Hepatocyte (in vitro differentiated cells): ENCODE results near the gene GLA. TPM values are rescaled to one million over a fixed set of nuclear protein-coding genes. Genes with fewer than 3 reads are reported as not detected.

ENCODE experiments used
- DNase-seq: peaks from one replicate; pipeline ENCODE4 v3.0.0-alpha.2; 2016; ENCODE audit warnings: low spot score
- H2AFZ ChIP-seq: fragments of 200-600 bp; sonication (generic); 2 replicates; pipeline ENCODE4 v1.6.0; 2016; ENCODE audit warnings: antibody characterized with exemption, mild to moderate bottlenecking
- H3K27ac ChIP-seq: fragments of 200-600 bp; sonication (generic); 2 replicates; pipeline ENCODE4 v1.5.1; 2016; ENCODE audit warnings: mild to moderate bottlenecking
- H3K27me3 ChIP-seq: fragments of 200-600 bp; sonication (generic); 2 replicates; pipeline ENCODE4 v1.6.1; 2016
- H3K36me3 ChIP-seq: fragments of 200-600 bp; sonication (generic); replicated peaks from 2 replicates; pipeline ENCODE4 v1.5.1; 2016; ENCODE audit warnings: low read depth; ENCODE audit not compliant: insufficient read depth
- H3K4me1 ChIP-seq: fragments of 200-600 bp; sonication (generic); 2 replicates; pipeline ENCODE4 v1.5.1; 2016; ENCODE audit warnings: mild to moderate bottlenecking, moderate library complexity; ENCODE audit not compliant: insufficient read depth
- H3K4me2 ChIP-seq: fragments of 200-600 bp; sonication (generic); 2 replicates; pipeline ENCODE4 v1.6.0; 2016
- H3K4me3 ChIP-seq: fragments of 200-600 bp; sonication (generic); 2 replicates; pipeline ENCODE4 v1.5.1; 2016; ENCODE audit warnings: mild to moderate bottlenecking
- H3K79me2 ChIP-seq: fragments of 200-600 bp; sonication (generic); 2 replicates; pipeline ENCODE4 v1.6.0; 2017; ENCODE audit warnings: mild to moderate bottlenecking
- H3K9me2 ChIP-seq: fragments of 200-600 bp; sonication (generic); replicated peaks from 2 replicates; pipeline ENCODE4 v1.6.0; 2017; ENCODE audit warnings: mild to moderate bottlenecking; ENCODE audit not compliant: insufficient read depth
- H3K9me3 ChIP-seq: fragments of 200-600 bp; sonication (generic); 2 replicates; pipeline ENCODE4 v1.5.1; 2016; ENCODE audit warnings: low read depth, mild to moderate bottlenecking
- H4K20me1 ChIP-seq: fragments of 200-600 bp; sonication (generic); 2 replicates; pipeline ENCODE4 v1.6.0; 2016; ENCODE audit warnings: mild to moderate bottlenecking; ENCODE audit not compliant: insufficient read depth, poor library complexity, severe bottlenecking
- CTCF ChIP-seq: fragments of 200-600 bp; sonication (generic); IDR thresholded peaks from 2 replicates; pipeline ENCODE4 v1.5.1; 2016; ENCODE audit warnings: antibody characterized with exemption, mild to moderate bottlenecking; ENCODE audit not compliant: poor library complexity
- EZH2 ChIP-seq: fragments of 200-600 bp; sonication (generic); IDR thresholded peaks from 2 replicates; pipeline ENCODE4 v1.6.1; 2016; ENCODE audit warnings: antibody characterized with exemption, mild to moderate bottlenecking, borderline replicate concordance
- EZH2phosphoT487 ChIP-seq: fragments of 200-600 bp; sonication (generic); IDR thresholded peaks from one replicate; pipeline ENCODE4 v1.6.1; 2018; ENCODE audit warnings: antibody characterized with exemption, mild to moderate bottlenecking, low read depth, moderate library complexity; ENCODE audit not compliant: unreplicated experiment, severe bottlenecking
- WGBS: methylation state at CpG from one replicate; pipeline ENCODE4 v1.1.6; 2016; ENCODE audit warnings: low lambda C conversion rate; ENCODE audit errors: missing lambda C conversion rate; 5-methylcytosine and 5-hydroxymethylcytosine counted together
- polyA plus RNA-seq: library from polyadenylated mRNA; unstranded; fragments of >200 nt; fragmentation: Nextera tagmentation; extraction: Ambion mirVana; gene quantifications from 2 replicates; pipeline ENCODE4 v1.2.1, GENCODE V29; 2016
- total RNA-seq: library from RNA; depleted of rRNA; stranded (reverse); fragments of >200 nt; gene quantifications from 2 replicates; pipeline ENCODE4 v1.2.3, GENCODE V29; 2014

GLA gene
- total and polyA plus RNA-seq, 2 experiments from 2014 or later: 86.4 to 134 TPM

GRCh38 chrX:101383679-101384205, 24.0 kb downstream of the GLA start:
- TF ChIP-seq EZH2phosphoT487 (no peak), CTCF (no peak), EZH2 (no peak)
- 65% methylated on average over 4 of the region's 4 CpGs for WGBS
- Histone ChIP-seq H2AFZ (no peak overlapping the region), H3K27ac (no peak overlapping the region), H3K9me2 (no peaks in the 10 kb centered on the region), H3K4me1 (no peaks in the 10 kb centered on the region), H3K4me3 (no peak overlapping the region), H3K79me2 (no peaks in the 10 kb centered on the region), H3K27me3 (no peaks in the 10 kb centered on the region), H4K20me1 (no peaks in the 10 kb centered on the region), H3K36me3 (no peaks in the 10 kb centered on the region), H3K9me3 (no peaks in the 10 kb centered on the region), H3K4me2 (no peak overlapping the region)
- DNase-seq: no peak

DNA sequence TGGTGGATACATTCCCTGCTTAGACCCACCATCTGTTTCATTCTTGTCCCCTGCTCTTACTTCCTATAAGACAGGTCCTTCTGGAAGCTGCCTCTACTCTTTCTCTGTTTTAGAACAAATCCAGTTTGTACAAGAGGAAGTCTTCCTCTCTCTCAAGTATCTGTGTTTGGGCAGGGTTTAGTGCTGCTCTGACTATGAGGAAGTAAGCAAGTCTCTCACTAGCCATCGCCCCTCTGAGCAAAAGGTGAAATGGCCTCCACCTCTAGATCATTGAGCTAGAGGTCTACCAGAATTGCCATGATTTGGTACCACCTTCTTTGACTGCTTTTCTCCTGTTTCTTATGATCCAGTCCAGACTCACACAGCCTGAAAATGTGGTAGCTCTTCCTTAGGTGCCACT, 30.2 kb downstream of the GLA start:
- no peak overlapping the region for H2AFZ ChIP-seq
- no peaks in the 10 kb centered on the region for H3K9me3 ChIP-seq
- no peaks in the 10 kb centered on the region for H3K27me3 ChIP-seq
- 70% methylated on average over 1 of the region's 1 CpG for WGBS
- TF ChIP-seq EZH2phosphoT487: no peak
- TF ChIP-seq EZH2: no peak
- no peak for TF ChIP-seq CTCF
- DNase-seq: no peak
- H3K9me2 ChIP-seq: no peaks in the 10 kb centered on the region
- H3K79me2 ChIP-seq: no peaks in the 10 kb centered on the region
- no peaks in the 10 kb centered on the region for H3K4me1 ChIP-seq
- no peak overlapping the region for H3K4me3 ChIP-seq
- H4K20me1 ChIP-seq: no peaks in the 10 kb centered on the region
- no peaks in the 10 kb centered on the region for H3K36me3 ChIP-seq
- no peak overlapping the region for H3K4me2 ChIP-seq
- no peak overlapping the region for H3K27ac ChIP-seq

DNA sequence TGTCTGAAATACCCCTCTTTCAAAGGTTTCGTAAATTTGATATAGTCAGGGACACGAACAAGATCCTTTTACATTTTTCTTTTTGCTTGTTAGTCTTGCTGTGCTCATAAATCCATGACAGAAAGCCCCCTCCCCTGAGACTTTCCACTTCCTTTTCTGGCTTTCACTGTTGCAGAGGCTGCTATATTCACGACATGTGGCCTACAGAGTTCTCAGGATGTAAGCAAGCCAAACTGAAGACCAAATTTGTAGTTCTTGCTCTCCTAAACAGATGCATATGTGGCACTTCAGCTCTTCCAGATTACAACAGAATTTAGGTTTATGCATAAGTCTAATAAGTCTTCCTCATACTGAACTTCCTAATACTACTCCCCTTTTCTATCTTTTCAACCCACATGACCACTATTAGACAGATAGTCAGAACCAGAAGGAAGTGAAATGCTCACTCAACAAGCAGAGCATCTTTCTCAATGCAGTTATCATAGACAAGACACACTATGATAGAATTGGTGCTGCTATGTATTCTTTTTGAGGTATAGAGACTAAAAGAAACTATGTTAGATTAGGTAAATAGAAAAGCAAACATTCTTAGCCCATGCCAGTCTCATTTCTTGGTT, 36.7 kb downstream of the GLA start:
- 64% methylated on average over 3 of the region's 3 CpGs for WGBS
- no peak for DNase-seq
- TF ChIP-seq EZH2phosphoT487 (no peak), EZH2 (no peak), CTCF (no peak)

More for the DNA sequence above, 36.7 kb downstream of the GLA start:
- Histone ChIP-seq H3K79me2 (no peaks in the 10 kb centered on the region), H3K4me3 (no peak overlapping the region), H3K27me3 (no peaks in the 10 kb centered on the region), H3K27ac (no peak overlapping the region), H2AFZ (no peak overlapping the region), H3K36me3 (no peaks in the 10 kb centered on the region), H3K9me3 (no peaks in the 10 kb centered on the region), H3K4me2 (no peak overlapping the region), H4K20me1 (no peaks in the 10 kb centered on the region), H3K9me2 (no peaks in the 10 kb centered on the region), H3K4me1 (no peaks in the 10 kb centered on the region)
